Lower leg skin (tissue), 3 donors: Measurements from ENCODE around the gene BCL3.
"Not testable (repeated sequence)": the region's sequence is repeated elsewhere in the genome, so short reads cannot be mapped to it uniquely, and the experiment has no call there.

Experiments
- POLR2A ChIP-seq, 2 donors: fragments of 450-650 bp; IDR thresholded peaks; one replicate each; pipeline ENCODE4 v1.6.1; 2016 to 2017; ENCODE audit warnings: antibody characterized with exemption in 2 of 2, mild to moderate bottlenecking in 1 of 2, moderate library complexity in 1 of 2
- TF ChIP-seq, protein P1 (sequence below), 3 donors: fragments of 450-650 bp; IDR thresholded peaks; one replicate each; pipeline ENCODE4 v1.5.1; 2016; ENCODE audit warnings: antibody characterized with exemption in 3 of 3, mild to moderate bottlenecking in 3 of 3, moderate library complexity in 2 of 3

DNA sequence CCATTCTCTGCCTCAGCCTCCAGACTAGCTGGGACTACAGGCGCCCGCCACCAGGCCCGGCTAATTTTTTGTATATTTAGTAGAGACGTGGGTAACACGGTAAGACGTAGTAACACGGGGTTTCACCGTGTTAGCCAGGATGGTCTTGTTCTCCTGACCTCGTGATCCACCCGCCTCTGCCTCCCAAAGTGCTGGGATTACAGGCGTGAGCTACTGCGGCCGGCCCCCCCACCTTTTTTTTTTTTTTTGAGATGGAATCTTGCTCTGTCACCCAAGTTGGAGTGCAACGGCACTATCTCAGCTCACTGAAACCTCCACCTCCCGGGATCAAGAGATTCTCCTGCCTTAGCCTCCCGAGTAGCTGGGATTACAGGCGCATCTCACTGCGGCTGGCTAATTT lies 23.6 kb downstream of the BCL3 start:
- TF ChIP-seq POLR2A (IDR thresholded peaks at IDR 0.05), result not testable (repeated sequence)
- TF ChIP-seq, protein P1, sequence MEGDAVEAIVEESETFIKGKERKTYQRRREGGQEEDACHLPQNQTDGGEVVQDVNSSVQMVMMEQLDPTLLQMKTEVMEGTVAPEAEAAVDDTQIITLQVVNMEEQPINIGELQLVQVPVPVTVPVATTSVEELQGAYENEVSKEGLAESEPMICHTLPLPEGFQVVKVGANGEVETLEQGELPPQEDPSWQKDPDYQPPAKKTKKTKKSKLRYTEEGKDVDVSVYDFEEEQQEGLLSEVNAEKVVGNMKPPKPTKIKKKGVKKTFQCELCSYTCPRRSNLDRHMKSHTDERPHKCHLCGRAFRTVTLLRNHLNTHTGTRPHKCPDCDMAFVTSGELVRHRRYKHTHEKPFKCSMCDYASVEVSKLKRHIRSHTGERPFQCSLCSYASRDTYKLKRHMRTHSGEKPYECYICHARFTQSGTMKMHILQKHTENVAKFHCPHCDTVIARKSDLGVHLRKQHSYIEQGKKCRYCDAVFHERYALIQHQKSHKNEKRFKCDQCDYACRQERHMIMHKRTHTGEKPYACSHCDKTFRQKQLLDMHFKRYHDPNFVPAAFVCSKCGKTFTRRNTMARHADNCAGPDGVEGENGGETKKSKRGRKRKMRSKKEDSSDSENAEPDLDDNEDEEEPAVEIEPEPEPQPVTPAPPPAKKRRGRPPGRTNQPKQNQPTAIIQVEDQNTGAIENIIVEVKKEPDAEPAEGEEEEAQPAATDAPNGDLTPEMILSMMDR (IDR thresholded peaks at IDR 0.05), result not testable (repeated sequence)
